Liver (tissue), 3 donors: ENCODE measurements around the gene TMED5.

Experiments
- EGR1 ChIP-seq, 2 donors: IDR thresholded peaks; 2 replicates each; pipeline ENCODE4 v1.6.1; 2016 to 2018; ENCODE audit warnings: antibody characterized with exemption in 2 of 2, low read depth in 2 of 2
- FOXA1 ChIP-seq: IDR thresholded peaks from 2 replicates; pipeline ENCODE4 v1.6.1; 2016; ENCODE audit warnings: antibody characterized with exemption
- JUND ChIP-seq, 2 donors: IDR thresholded peaks; 2 replicates each; pipeline ENCODE4 v1.6.1; 2016; ENCODE audit warnings: antibody characterized with exemption in 2 of 2
- RAD21 ChIP-seq, 2 donors: IDR thresholded peaks; 2 replicates each; pipeline ENCODE4 v1.6.1; 2016; ENCODE audit warnings: antibody characterized with exemption in 2 of 2, mild to moderate bottlenecking in 2 of 2
- SP1 ChIP-seq: IDR thresholded peaks from 2 replicates; pipeline ENCODE4 v1.6.1; 2018; ENCODE audit warnings: antibody characterized with exemption, mild to moderate bottlenecking
- TAF1 ChIP-seq: conservative IDR thresholded peaks from 2 replicates; pipeline ENCODE4 v1.6.1; 2016; ENCODE audit warnings: antibody characterized with exemption, mild to moderate bottlenecking
- TF ChIP-seq, protein P1 (sequence below): fragments of 150-350 bp; IDR thresholded peaks from 2 replicates; pipeline ENCODE4 v1.5.1; 2017; ENCODE audit warnings: improper control_type of control experiment, low read depth, low read length; ENCODE audit not compliant: missing input control
- TF ChIP-seq, protein P2 (sequence below): IDR thresholded peaks from 2 replicates; pipeline ENCODE4 v1.6.1; 2016; ENCODE audit warnings: antibody characterized with exemption
- TF ChIP-seq, protein P3 (sequence below): IDR thresholded peaks from 2 replicates; pipeline ENCODE4 v1.6.1; 2016; ENCODE audit warnings: antibody characterized with exemption, mild to moderate bottlenecking
- TF ChIP-seq, protein P4 (sequence below): IDR thresholded peaks from 2 replicates; pipeline ENCODE4 v1.6.1; 2016; ENCODE audit warnings: antibody characterized with exemption
- donor health status: healthy.
- donor health status: healthy.

DNA sequence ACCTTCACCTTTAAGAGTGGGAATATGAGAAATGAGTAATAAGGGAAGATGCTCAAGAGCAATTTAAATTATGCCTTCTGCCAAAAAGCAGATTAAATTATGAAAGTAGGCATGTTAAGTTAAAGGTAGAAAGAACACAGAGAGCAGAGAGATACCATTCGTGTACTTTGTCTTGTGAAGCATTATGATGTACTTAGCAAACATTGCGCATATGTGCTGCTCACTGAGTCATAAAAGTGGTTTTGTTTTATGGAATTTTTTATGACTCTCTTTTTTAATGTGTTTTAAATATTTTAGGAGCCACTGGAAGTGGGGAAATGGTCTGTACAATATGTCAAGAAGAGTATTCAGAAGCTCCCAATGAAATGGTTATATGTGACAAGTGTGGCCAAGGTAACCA is 65.8 kb downstream of the TMED5 start:
- TF ChIP-seq, protein P1, sequence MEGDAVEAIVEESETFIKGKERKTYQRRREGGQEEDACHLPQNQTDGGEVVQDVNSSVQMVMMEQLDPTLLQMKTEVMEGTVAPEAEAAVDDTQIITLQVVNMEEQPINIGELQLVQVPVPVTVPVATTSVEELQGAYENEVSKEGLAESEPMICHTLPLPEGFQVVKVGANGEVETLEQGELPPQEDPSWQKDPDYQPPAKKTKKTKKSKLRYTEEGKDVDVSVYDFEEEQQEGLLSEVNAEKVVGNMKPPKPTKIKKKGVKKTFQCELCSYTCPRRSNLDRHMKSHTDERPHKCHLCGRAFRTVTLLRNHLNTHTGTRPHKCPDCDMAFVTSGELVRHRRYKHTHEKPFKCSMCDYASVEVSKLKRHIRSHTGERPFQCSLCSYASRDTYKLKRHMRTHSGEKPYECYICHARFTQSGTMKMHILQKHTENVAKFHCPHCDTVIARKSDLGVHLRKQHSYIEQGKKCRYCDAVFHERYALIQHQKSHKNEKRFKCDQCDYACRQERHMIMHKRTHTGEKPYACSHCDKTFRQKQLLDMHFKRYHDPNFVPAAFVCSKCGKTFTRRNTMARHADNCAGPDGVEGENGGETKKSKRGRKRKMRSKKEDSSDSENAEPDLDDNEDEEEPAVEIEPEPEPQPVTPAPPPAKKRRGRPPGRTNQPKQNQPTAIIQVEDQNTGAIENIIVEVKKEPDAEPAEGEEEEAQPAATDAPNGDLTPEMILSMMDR = no peak
- no peak for TF ChIP-seq TAF1
- TF ChIP-seq SP1 = no peak
- TF ChIP-seq, protein P2, sequence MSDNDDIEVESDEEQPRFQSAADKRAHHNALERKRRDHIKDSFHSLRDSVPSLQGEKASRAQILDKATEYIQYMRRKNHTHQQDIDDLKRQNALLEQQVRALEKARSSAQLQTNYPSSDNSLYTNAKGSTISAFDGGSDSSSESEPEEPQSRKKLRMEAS = no peak
- no peak for TF ChIP-seq FOXA1
- TF ChIP-seq RAD21 (IDR thresholded peaks at IDR 0.05) = no peak
- TF ChIP-seq, protein P3, sequence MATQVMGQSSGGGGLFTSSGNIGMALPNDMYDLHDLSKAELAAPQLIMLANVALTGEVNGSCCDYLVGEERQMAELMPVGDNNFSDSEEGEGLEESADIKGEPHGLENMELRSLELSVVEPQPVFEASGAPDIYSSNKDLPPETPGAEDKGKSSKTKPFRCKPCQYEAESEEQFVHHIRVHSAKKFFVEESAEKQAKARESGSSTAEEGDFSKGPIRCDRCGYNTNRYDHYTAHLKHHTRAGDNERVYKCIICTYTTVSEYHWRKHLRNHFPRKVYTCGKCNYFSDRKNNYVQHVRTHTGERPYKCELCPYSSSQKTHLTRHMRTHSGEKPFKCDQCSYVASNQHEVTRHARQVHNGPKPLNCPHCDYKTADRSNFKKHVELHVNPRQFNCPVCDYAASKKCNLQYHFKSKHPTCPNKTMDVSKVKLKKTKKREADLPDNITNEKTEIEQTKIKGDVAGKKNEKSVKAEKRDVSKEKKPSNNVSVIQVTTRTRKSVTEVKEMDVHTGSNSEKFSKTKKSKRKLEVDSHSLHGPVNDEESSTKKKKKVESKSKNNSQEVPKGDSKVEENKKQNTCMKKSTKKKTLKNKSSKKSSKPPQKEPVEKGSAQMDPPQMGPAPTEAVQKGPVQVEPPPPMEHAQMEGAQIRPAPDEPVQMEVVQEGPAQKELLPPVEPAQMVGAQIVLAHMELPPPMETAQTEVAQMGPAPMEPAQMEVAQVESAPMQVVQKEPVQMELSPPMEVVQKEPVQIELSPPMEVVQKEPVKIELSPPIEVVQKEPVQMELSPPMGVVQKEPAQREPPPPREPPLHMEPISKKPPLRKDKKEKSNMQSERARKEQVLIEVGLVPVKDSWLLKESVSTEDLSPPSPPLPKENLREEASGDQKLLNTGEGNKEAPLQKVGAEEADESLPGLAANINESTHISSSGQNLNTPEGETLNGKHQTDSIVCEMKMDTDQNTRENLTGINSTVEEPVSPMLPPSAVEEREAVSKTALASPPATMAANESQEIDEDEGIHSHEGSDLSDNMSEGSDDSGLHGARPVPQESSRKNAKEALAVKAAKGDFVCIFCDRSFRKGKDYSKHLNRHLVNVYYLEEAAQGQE = no peak
- no peak for TF ChIP-seq JUND (IDR thresholded peaks at IDR 0.05)
- no peak for TF ChIP-seq EGR1 (IDR thresholded peaks at IDR 0.05; ENCODE audit: low read depth in 2 of 2)
- TF ChIP-seq, protein P4, sequence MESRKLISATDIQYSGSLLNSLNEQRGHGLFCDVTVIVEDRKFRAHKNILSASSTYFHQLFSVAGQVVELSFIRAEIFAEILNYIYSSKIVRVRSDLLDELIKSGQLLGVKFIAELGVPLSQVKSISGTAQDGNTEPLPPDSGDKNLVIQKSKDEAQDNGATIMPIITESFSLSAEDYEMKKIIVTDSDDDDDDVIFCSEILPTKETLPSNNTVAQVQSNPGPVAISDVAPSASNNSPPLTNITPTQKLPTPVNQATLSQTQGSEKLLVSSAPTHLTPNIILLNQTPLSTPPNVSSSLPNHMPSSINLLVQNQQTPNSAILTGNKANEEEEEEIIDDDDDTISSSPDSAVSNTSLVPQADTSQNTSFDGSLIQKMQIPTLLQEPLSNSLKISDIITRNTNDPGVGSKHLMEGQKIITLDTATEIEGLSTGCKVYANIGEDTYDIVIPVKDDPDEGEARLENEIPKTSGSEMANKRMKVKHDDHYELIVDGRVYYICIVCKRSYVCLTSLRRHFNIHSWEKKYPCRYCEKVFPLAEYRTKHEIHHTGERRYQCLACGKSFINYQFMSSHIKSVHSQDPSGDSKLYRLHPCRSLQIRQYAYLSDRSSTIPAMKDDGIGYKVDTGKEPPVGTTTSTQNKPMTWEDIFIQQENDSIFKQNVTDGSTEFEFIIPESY = no peak
